ENCODE data around the gene GSK3B.

Gene GSK3B

GRCh38 chr3:119974656-119975055, 119.6 kb downstream of the GSK3B start:
- intact Hi-C loops (cut with DNase I): no loop called here
- no peak for DNase-seq

DNA sequence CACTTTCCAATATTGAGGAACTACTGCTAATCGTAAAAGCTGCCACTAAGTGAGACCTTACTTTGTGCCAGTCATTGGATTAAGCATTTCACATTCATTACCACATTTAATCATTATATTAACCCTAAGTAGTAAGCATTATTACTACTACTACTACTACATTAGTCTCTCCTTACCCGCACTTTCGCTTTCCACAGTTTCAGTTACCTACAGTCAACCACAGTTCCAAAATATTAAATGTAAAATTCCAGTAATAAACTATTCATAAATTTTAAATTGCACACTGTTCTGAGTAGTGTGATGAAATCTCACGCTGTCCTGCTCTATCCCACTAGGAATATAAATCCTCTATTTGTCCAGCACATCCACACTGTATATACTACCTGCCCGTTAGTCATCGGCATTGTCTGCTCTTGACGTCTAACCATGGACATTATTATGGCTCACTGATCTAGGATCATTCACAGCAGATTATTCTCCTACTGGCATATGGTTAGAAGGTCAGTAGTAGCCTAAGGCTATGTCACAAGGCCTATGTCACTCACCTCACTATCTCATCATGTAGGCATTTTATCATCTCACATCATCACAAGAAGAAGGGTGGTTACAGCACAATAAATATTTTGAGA, 121.1 kb downstream of the GSK3B start:
- DNase-seq: no peak
- intact Hi-C loops (cut with DNase I): no loop called here

DNA sequence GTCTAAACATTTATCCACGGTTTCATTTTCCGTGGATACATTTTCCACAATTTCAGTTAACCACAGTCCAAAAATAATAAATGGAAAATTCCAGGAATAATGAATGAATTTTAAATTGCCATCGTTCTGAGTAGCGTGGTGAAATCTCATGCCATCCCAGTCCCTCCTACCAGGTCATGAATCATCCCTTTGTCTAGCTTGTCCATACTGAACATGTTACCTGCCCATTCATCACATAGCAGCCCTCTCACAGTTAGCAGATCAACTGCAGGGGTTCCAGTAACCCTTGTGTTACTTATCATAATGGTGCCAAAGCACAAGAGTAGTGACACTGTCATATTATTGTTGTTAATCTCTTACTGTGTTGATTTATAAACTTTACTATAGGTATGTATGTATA, 124.5 kb downstream of the GSK3B start:
- no peak for DNase-seq
- intact Hi-C loops (cut with DNase I): no loop called here

GRCh38 chr3:119967353-119968006, 126.8 kb downstream of the GSK3B start:
- intact Hi-C loops (cut with DNase I): no loop called here
- no peak for DNase-seq

DNA sequence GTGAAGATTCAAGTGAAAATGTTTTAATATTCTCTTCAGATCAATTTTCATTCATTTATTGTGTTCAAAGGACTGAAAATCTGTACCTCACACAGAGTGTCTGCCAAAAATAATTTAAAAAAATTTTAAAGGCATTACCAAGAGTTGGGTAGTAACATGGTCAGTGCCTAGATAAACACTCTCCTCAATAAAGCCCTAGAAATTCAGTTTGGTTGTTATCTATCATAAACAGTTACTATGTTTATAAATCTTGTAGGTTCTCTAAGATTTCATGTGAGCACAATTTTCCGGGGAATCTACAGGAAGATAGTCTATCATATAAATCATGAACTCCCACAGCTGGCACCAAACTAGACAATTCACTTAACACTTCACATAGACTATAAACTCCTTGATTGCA, 128.6 kb downstream of the GSK3B start:
- intact Hi-C loops (cut with DNase I): no loop called here
- no peak for DNase-seq

DNA sequence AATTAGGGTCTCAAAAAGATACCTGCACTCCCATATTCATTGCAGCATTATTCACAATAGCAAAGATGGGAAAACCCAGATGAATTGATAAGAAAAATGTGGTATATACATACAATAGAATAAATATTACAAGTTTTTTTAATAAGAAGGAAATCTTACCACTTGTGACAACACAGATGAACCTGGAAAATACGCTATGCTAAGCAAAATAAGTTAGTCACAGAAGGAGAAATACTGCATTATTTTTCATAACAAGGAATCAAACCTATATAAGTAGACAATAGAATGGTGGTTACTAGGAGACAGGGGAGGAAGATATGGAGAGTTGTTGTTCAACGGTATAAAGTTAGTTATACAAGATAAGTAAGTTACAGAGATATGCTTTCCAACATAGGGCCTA, 130.0 kb downstream of the GSK3B start:
- no peak for DNase-seq
- intact Hi-C loops (cut with DNase I): no loop called here

- intact Hi-C loops (cut with DNase I): no loop called here
These were observed 138.3 kb downstream of the GSK3B start for GRCh38 chr3:119955972-119956371.

DNA sequence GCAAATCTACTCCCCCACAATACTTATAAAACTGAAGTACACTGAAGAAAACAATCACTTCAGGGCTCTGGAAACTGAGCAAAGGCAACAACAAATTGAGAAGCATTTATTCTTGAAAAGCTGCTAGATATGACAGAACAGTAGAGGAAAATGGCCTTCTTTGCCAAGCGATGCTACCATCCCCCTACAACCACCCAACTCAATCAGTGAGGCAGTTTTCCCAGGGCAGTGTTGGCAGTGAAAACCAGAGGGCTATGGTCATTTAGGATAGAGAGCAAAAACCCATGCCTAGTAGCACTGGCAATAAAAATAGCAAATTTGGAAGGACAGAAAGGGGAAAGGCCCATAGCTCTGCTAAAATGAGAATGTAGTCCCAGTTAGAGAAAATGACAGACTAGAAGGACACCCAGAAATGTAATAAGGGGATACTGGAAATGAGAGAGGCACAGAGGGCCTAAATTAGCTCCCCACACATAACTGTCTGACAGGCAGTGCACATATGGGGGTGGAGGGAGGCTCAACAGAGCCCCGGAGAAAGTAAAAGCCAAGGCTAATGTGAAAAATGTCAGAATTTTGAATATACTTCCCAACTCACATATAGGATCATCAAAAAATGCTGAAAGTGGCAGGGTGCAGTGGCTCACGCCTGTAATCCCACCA, 143.5 kb downstream of the GSK3B start:
- DNase-seq: no peak
- intact Hi-C loops (cut with DNase I): no loop called here

More at GRCh38 chr3:119955972-119956371, 138.3 kb downstream of the GSK3B start:
- no peak for DNase-seq

DNA sequence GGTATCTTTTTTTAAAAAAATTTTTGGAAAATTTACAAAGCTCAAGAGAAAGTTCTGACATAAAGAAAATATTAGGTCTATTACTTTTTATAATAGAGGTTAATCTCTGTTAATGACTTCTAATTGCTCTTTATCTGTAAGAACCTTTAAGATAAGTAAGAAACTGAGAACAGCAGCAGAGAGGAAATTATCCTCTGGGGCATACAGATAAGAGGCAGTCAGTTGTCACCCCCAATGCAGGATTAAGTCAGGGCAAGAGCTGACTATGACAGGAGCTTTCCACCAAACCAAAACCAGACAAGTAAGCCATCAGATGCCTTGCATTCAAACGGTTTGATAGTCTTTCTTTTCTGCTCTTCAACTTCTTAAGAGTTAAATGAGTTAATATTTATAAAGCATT, 149.0 kb downstream of the GSK3B start:
- intact Hi-C loops (cut with DNase I): no loop called here

DNA sequence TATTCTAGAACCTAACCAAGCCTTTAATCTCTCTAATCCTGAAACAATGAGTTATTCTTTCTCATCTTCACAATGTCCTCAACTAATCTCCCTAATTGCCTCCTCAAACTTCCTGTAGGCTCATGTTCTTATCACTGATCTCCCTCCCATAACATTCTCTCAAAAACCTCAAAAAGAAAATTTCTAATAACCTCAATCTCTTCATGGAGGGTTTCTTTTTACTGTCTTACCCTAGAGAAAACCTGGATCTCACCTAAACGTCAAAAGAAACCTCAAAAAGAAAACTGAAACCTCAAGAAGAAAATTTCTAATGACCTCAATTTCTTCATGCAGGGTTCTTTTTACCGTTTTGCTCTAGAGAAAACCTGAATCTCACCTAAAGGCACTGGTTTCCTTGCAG, 150.2 kb downstream of the GSK3B start:
- intact Hi-C loops (cut with DNase I): no loop called here
- DNase-seq: no peak

More for the DNA sequence above, 149.0 kb downstream of the GSK3B start:
- DNase-seq: no peak

- DNase-seq: no peak
- intact Hi-C loops (cut with DNase I): no loop called here
These were observed 155.2 kb downstream of the GSK3B start for GRCh38 chr3:119939077-119939476.

GRCh38 chr3:119937229-119937628, 157.0 kb downstream of the GSK3B start:
- intact Hi-C loops (cut with DNase I): no loop called here
- DNase-seq: no peak

GRCh38 chr3:119934249-119934648, 160.0 kb downstream of the GSK3B start:
- intact Hi-C loops (cut with DNase I): no loop called here

GRCh38 chr3:119933207-119933606, 161.0 kb downstream of the GSK3B start:
- DNase-seq: no peak
- intact Hi-C loops (cut with DNase I): no loop called here

More at GRCh38 chr3:119934249-119934648, 160.0 kb downstream of the GSK3B start:
- no peak for DNase-seq

DNA sequence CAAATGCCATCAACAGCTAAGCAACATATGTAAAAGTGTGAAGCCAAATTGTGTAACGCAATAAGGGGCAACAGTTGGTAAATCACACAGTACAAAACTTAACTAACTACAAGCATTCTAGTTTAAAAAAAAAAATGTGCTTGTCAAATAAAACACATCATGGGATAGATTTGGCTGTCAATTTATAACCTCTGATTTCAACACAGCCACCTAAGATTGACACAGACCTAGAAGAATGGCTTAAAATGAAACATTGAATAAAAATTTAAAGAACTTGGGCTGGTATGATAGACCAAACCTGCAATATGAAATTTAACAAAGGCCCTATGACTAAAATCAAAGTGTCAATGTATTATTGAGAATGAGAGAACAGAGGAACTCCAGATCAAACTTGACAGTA, 164.0 kb downstream of the GSK3B start:
- intact Hi-C loops (cut with DNase I): no loop called here
- no peak for DNase-seq

DNA sequence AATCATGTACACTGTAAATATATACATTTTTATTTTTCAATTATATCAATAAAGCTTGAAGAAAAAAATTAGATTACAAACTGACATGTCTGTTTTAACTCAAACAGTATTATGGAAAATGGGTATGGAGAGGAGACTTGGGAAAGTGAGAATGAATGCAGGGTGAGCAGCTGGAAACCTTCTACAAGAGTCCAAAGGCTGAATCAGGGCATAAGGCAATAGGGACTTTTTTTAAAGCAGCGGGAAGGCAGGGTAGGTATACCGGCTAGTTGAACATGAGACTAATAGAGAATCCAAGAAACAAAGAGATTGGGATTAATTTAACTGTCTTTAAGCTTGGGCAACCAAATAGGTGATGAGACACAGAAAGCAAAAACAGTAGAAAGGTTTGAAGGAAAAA, 167.1 kb downstream of the GSK3B start:
- intact Hi-C loops (cut with DNase I): no loop called here
- no peak for DNase-seq

DNA sequence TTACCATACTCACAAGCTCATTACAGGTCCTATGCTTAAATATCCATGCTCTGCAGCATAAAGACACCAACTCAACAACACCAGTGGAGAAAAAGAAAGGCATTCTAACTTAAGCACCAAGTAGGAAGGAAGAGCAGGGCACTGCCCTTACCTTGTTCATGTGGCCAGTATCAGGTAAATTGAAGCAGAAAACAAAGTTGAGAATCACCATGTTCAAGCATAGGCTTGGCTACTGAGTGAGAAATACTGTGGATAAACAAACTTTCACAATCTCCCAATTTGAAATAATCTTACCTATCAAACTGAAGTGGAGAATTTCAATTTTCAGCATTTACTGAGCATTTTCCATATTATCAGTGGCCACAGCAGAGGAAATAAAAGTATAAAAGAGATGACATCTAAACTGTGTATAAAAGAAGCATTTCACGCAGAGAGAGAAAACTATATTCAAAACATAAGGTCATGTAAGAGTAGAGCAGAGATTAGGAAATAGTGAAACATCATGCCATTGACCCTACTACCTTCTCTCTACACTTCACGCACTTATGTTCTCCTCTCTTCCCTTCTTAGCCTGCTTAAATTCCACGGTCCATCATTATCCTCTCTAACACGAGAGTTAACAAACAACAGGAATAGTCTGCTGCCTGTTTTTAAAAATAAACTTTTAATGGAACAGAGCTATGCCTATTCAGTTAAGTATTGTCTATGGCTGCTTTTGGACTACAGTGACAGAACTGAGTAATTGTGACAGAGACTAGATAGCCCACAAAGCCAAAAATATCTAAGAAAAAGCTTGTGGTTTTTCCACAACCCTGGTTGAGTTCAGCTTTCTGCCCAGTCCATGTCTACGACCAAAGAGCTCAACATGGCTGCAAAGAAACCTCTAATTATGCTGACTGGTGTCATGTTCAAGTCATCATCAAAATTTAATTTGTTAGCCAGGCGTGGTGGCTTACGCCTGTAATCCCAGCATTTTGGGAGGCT, 169.8 kb downstream of the GSK3B start:
- no peak for DNase-seq
- intact Hi-C loops (cut with DNase I): no loop called here

- DNase-seq: no peak
- intact Hi-C loops (cut with DNase I): no loop called here
These were observed 175.0 kb downstream of the GSK3B start for GRCh38 chr3:119918992-119919933.
